Measurements from ENCODE around the gene ELP5. TPM values are rescaled to one million over a fixed set of nuclear protein-coding genes. Genes with fewer than 3 reads are reported as not detected.

The ELP5 gene
- polyA plus RNA-seq, 1 of the 3 experiments (the other 2 are of a cell fraction) = 45.4 TPM

DNA sequence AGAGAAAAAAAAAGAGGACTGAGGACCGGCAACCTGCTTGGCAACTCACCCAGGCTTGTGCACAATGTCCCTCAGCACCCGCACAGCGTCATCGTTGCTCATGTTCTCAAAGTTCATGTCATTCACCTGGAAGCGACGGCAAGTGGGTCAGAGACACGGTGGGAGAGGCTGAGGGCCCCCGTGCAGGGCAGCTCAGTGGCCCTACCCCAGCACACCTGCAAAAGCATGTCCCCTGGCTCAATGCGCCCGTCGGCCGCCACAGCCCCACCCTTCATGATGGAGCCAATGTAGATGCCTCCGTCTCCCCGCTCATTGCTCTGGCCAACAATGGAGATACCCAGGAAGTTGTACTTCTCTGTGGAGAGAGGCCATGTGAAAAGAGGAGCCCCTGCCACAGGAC lies 23.1 kb upstream of the ELP5 start:
- Histone ChIP-seq H3K4me3 (ENCODE audit: low read depth in 2 of 2, low read length in 1 of 2) (no peak overlapping the region), H3K27me3 (ENCODE audit: insufficient read depth) (no peaks in the 10 kb centered on the region), H3K36me3 (replicated peaks in 1 of 2; ENCODE audit: control insufficient read depth in 1 of 2, insufficient read depth in 2 of 2, low read length in 1 of 2) (peaks cover 31 to 65% of the 10 kb centered on the region in 2 experiments), H3K4me1 (ENCODE audit: control insufficient read depth in 1 of 2, insufficient read depth in 2 of 2, low read depth in 1 of 2, low read length in 1 of 2) (peaks cover 9 to 10% of the 10 kb centered on the region in 2 experiments; a peak in 3 of 4 replicates), H3K27ac (ENCODE audit: low read depth in 2 of 2, low read length in 1 of 2) (no peak overlapping the region), H3K9ac (no peak overlapping the region), H3F3A (replicated peaks; ENCODE audit: insufficient read depth) (peaks cover 11% of the 10 kb centered on the region), H3K4me2 (no peak overlapping the region), H3K9me3 (no peaks in the 10 kb centered on the region), H3K9me2 (no peaks in the 10 kb centered on the region), H4K20me1 (ENCODE audit: insufficient read depth) (peaks cover 29% of the 10 kb centered on the region), H2AFZ (ENCODE audit: low read depth) (no peak overlapping the region), H3K79me2 (ENCODE audit: insufficient read depth) (peaks cover 44% of the 10 kb centered on the region)
- WGBS (ENCODE audit: low lambda C conversion rate) = 96% methylated on average over 14 of the region's 14 CpGs
- CTCF ChIA-PET = interaction anchor here (6.5 kb wide), 1 partner anchor 9 kb away, joined by 44 read pairs; the partner anchor contains the start of genes ACADVL and DLG4
- DNase-seq = no peak
- POLR2A ChIA-PET = interaction anchor here (1.3 kb wide), 1 partner anchor 8 kb away, joined by 8 read pairs; the partner anchor contains the start of gene ACADVL
- TF ChIP-seq ELF1 (IDR thresholded peaks at IDR 0.05) (no peak), FOSL2 (IDR thresholded peaks at IDR 0.05; ENCODE audit: borderline replicate concordance, low read depth) (no peak), GABPA (IDR thresholded peaks at IDR 0.05; ENCODE audit: low read depth) (no peak), RCOR1 (IDR thresholded peaks at IDR 0.05; ENCODE audit: low read length) (no peak), JUND (IDR thresholded peaks at IDR 0.05) (no peak), USF1 (IDR thresholded peaks at IDR 0.05; ENCODE audit: borderline replicate concordance, low read depth) (no peak), TEAD4 (IDR thresholded peaks at IDR 0.05; ENCODE audit: borderline replicate concordance, insufficient read depth) (no peak), PBX3 (IDR thresholded peaks at IDR 0.05) (no peak), EZH2phosphoT487 (IDR thresholded peaks at IDR 0.05; ENCODE audit: borderline replicate concordance, low read depth) (no peak), REST (IDR thresholded peaks at IDR 0.05; ENCODE audit: low read depth, low read length) (no peak), CHD2 (IDR thresholded peaks at IDR 0.05; ENCODE audit: low read length, partially characterized antibody) (no peak), FOXJ3 (CRISPR knock-in tag; IDR thresholded peaks at IDR 0.05) (no peak), MEF2A (IDR thresholded peaks at IDR 0.05; ENCODE audit: borderline replicate concordance, low read depth) (no peak), POLR2AphosphoS5 (IDR thresholded peaks at IDR 0.05; ENCODE audit: low read depth, low read length) (no peak), GATA2 (CRISPR knock-in tag; IDR thresholded peaks at IDR 0.05) (no peak), SMC3 (IDR thresholded peaks at IDR 0.05; ENCODE audit: low read depth, low read length) (no peak), SIN3A (IDR thresholded peaks at IDR 0.05; ENCODE audit: borderline replicate concordance, low read depth, low read length) (no peak)
- TF ChIP-seq, protein P1, sequence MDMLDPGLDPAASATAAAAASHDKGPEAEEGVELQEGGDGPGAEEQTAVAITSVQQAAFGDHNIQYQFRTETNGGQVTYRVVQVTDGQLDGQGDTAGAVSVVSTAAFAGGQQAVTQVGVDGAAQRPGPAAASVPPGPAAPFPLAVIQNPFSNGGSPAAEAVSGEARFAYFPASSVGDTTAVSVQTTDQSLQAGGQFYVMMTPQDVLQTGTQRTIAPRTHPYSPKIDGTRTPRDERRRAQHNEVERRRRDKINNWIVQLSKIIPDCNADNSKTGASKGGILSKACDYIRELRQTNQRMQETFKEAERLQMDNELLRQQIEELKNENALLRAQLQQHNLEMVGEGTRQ (IDR thresholded peaks at IDR 0.05; ENCODE audit: borderline replicate concordance, low read depth, low read length) = no peak
- TF ChIP-seq, protein P2, sequence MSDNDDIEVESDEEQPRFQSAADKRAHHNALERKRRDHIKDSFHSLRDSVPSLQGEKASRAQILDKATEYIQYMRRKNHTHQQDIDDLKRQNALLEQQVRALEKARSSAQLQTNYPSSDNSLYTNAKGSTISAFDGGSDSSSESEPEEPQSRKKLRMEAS (IDR thresholded peaks at IDR 0.05; ENCODE audit: low read depth) = no peak
- TF ChIP-seq, protein P3, sequence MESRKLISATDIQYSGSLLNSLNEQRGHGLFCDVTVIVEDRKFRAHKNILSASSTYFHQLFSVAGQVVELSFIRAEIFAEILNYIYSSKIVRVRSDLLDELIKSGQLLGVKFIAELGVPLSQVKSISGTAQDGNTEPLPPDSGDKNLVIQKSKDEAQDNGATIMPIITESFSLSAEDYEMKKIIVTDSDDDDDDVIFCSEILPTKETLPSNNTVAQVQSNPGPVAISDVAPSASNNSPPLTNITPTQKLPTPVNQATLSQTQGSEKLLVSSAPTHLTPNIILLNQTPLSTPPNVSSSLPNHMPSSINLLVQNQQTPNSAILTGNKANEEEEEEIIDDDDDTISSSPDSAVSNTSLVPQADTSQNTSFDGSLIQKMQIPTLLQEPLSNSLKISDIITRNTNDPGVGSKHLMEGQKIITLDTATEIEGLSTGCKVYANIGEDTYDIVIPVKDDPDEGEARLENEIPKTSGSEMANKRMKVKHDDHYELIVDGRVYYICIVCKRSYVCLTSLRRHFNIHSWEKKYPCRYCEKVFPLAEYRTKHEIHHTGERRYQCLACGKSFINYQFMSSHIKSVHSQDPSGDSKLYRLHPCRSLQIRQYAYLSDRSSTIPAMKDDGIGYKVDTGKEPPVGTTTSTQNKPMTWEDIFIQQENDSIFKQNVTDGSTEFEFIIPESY (IDR thresholded peaks at IDR 0.05; ENCODE audit: borderline replicate concordance, low read depth) = no peak

Measured in SK-N-SH (cell line).